Stimulated activated naive CD4-positive, alpha-beta T cell (primary cell): ENCODE data around the gene RBBP8.

ENCODE experiments used
- DNase-seq, 6 experiments: peaks; one replicate each; lab custom pipeline; 2025; lab: John Stamatoyannopoulos, UW

Gene RBBP8

GRCh38 chr18:22999212-22999611 is 66.1 kb downstream of the RBBP8 start:
- DNase-seq, result no peak

- DNase-seq, result no peak
Observed at GRCh38 chr18:22999647-23000046, 66.5 kb downstream of the RBBP8 start.

GRCh38 chr18:23003289-23003688 is 70.2 kb downstream of the RBBP8 start:
- DNase-seq, result no peak

- DNase-seq, result no peak
Observed at GRCh38 chr18:23012249-23012648, 79.1 kb downstream of the RBBP8 start.

- DNase-seq, result no peak
Observed at GRCh38 chr18:23020555-23021294, 87.6 kb downstream of the RBBP8 start.

GRCh38 chr18:23021623-23022022 is 88.5 kb downstream of the RBBP8 start:
- no peak for DNase-seq

GRCh38 chr18:23032030-23032582 is 99.0 kb downstream of the RBBP8 start:
- DNase-seq, result no peak

GRCh38 chr18:23033056-23033455 is 99.9 kb downstream of the RBBP8 start:
- no peak for DNase-seq

- DNase-seq, result no peak
Observed at GRCh38 chr18:23036660-23037201, 103.6 kb downstream of the RBBP8 start.

GRCh38 chr18:23037646-23038045 is 104.5 kb downstream of the RBBP8 start:
- no peak for DNase-seq

GRCh38 chr18:23038712-23039111 is 105.6 kb downstream of the RBBP8 start:
- DNase-seq, result no peak

GRCh38 chr18:23042133-23042532 is 109.0 kb downstream of the RBBP8 start:
- DNase-seq, result no peak

- DNase-seq, result no peak
Observed at GRCh38 chr18:23043803-23044376, 110.8 kb downstream of the RBBP8 start.

- peak in 3 of 6 experiments; percentile 25 to 53 (median 49) for DNase-seq
Observed at GRCh38 chr18:23049698-23050373, 116.7 kb downstream of the RBBP8 start.

- no peak for DNase-seq
Observed at GRCh38 chr18:23053776-23054457, 120.8 kb downstream of the RBBP8 start.

- DNase-seq, result no peak
Observed at GRCh38 chr18:23054553-23054952, 121.4 kb downstream of the RBBP8 start.

GRCh38 chr18:23056315-23056714 is 123.2 kb downstream of the RBBP8 start:
- no peak for DNase-seq

GRCh38 chr18:23057096-23057495 is 124.0 kb downstream of the RBBP8 start:
- no peak for DNase-seq

GRCh38 chr18:23058746-23059415 is 125.8 kb downstream of the RBBP8 start:
- no peak for DNase-seq

- DNase-seq, result no peak
Observed at GRCh38 chr18:23059541-23060465, 126.7 kb downstream of the RBBP8 start.
